WERI-Rb-1 (cell line): ENCODE data around the gene KCNK7.
A peak's percentile ranks its signal among the peaks of the same experiment; 100 is the strongest.

Experiments used
- DNase-seq: peaks from one replicate; pipeline ENCODE4 v3.0.0-alpha.2; 2020
- H3K27ac ChIP-seq: fragments of 250-450 bp; sonication (Bioruptor Pico); 2 replicates; pipeline ENCODE4 v1.5.1; 2020; ENCODE audit warnings: mild to moderate bottlenecking, moderate library complexity
- H3K27me3 ChIP-seq: fragments of 250-450 bp; sonication (Bioruptor Pico); 2 replicates; pipeline ENCODE4 v1.5.1; 2021; ENCODE audit warnings: mild to moderate bottlenecking, low read depth, moderate library complexity; ENCODE audit not compliant: insufficient read depth, severe bottlenecking
- H3K36me3 ChIP-seq: fragments of 250-450 bp; sonication (Bioruptor Pico); 2 replicates; pipeline ENCODE4 v1.5.1; 2020; ENCODE audit warnings: mild to moderate bottlenecking, moderate library complexity
- H3K4me3 ChIP-seq: 2 replicates; pipeline ENCODE4 v1.5.1; 2011; ENCODE audit warnings: low read depth, mild to moderate bottlenecking, control low read depth, low read length
- H3K9me3 ChIP-seq: fragments of 250-450 bp; sonication (Bioruptor Pico); 2 replicates; pipeline ENCODE4 v1.5.1; 2021; ENCODE audit warnings: mild to moderate bottlenecking, moderate library complexity; ENCODE audit not compliant: severe bottlenecking
- CTCF ChIP-seq: IDR thresholded peaks from 2 replicates; pipeline ENCODE4 v1.5.1; 2011; ENCODE audit warnings: low read depth, mild to moderate bottlenecking, control low read depth, inconsistent platforms, low read length

Gene KCNK7

DNA sequence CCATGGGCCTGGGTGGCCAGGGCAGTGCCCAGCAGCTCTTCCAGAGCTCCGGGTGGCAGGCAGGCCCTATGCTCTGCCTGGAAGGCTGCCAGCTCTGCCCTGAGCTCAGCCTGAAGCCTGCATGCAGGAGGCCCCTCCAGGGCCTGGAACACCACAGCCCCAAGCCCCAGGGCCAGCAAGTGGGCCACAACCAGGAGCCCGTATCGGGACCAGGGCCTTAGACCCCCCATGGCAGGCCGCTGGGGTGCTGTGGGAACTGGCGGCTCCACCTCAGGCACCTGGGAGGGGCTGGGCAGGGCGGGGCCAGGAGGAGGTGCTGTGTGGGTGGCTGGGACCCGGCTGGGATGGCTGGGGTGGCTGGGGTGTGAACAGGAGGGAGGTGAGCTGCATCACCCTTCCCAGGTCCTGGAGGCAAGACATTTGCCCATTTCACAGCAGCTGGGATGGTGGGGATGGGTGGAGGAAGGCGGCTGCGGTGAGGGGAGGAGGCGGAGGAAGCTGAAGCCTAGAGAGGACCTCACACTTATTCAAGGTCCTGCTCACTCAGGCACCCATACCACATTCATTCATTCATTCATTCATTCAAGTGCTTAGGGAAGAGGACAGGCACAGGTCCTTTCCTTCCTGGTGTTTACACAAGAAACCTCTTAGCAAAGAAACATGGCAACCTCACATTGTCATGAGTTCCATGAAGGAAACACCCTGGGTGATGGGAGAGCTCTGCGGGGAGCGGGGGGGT is at the start of gene KCNK7:
Gene KCNK7 (minus strand): TSS at position 258 of the 739 bp plus-strand sequence. CDS start 28 bp downstream, at position 230.
- Histone ChIP-seq H3K27ac (no peak within 1 kb of the TSS), H3K36me3 (peaks cover 13% of the 10 kb centered on the region), H3K27me3 (no peaks in the 10 kb centered on the region), H3K4me3 (no peak within 1 kb of the TSS), H3K9me3 (no peaks in the 10 kb centered on the region)
- TF ChIP-seq CTCF: no peak
- no peak for DNase-seq

GRCh38 chr11:65644837-65645236 is 49.2 kb upstream of the KCNK7 start:
- DNase-seq: no peak
- TF ChIP-seq CTCF: no peak
- Histone ChIP-seq H3K36me3 (peaks cover 10% of the 10 kb centered on the region), H3K27me3 (no peaks in the 10 kb centered on the region), H3K4me3 (no peak overlapping the region), H3K9me3 (no peaks in the 10 kb centered on the region), H3K27ac (no peak overlapping the region)

- Histone ChIP-seq H3K4me3 (no peak overlapping the region), H3K27ac (no peak overlapping the region), H3K9me3 (no peaks in the 10 kb centered on the region), H3K36me3 (peaks cover 5% of the 10 kb centered on the region), H3K27me3 (no peaks in the 10 kb centered on the region)
- no peak for DNase-seq
- TF ChIP-seq CTCF: no peak
Observed at GRCh38 chr11:65643971-65644370, 48.4 kb upstream of the KCNK7 start.

DNA sequence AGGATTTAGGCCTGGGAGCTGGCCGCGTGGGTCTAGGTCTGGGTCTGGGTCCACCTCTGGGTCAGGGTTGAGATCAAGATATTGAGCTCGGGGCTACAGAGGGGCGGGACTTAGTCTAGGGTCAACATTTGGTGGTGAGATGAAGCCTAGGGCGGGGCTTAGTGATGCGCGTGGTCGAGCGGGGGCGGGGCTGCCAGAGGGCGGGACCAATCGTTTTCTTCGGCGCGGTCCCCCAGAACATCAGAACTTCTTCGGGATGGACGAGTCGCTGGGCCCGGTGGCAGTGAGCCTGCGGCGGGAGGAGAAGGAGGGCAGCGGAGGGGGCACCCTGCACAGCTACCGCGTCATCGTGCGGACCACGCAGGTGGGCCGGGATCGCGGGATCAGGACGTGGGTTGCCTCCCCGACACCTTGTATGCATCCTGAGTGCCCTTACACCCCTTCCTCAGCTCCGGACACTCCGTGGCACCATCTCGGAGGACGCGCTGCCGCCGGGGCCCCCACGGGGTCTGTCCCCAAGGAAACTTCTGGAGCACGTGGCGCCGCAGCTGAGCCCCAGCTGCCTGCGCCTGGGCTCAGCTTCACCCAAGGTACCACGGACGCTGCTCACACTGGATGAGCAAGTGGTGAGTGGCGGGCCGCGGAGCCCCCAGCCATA is 46.5 kb upstream of the KCNK7 start:
- no peak overlapping the region for H3K4me3 ChIP-seq
- peaks cover 5% of the 10 kb centered on the region for H3K36me3 ChIP-seq
- no peaks in the 10 kb centered on the region for H3K9me3 ChIP-seq
- H3K27me3 ChIP-seq: no peaks in the 10 kb centered on the region
- no peak for DNase-seq
- no peak for TF ChIP-seq CTCF
- no peak overlapping the region for H3K27ac ChIP-seq

- TF ChIP-seq CTCF: no peak
- no peak overlapping the region for H3K4me3 ChIP-seq
- no peaks in the 10 kb centered on the region for H3K9me3 ChIP-seq
- peaks cover 12% of the 10 kb centered on the region for H3K36me3 ChIP-seq
- DNase-seq: peak; percentile 56
- H3K27ac ChIP-seq: no peak overlapping the region
- H3K27me3 ChIP-seq: no peaks in the 10 kb centered on the region
Observed at GRCh38 chr11:65641297-65642013, 45.9 kb upstream of the KCNK7 start.
